Left cardiac atrium (tissue), 4 donors: ENCODE data around the gene CRHR1. TPM values are rescaled to one million over a fixed set of nuclear protein-coding genes. Genes with fewer than 3 reads are reported as not detected.

Source experiments
- ATAC-seq, 2 donors: fragments of 200-7000 bp; cut with Tn5 transposase; one replicate each; pipeline ENCODE4 v1.9.1; 2020; ENCODE audit warnings: mild to moderate bottlenecking in 2 of 2, moderate library complexity in 2 of 2
- DNase-seq: peaks from one replicate; pipeline ENCODE4 v3.0.0-alpha.2; 2020
- intact Hi-C, 2 donors: fragments of 100-400 bp; cut with DNase I; formaldehyde crosslinking; loops; one replicate each; pipeline versions ENCODE4 v1.14.1 to v1.15.1; 2022 to 2023
- total RNA-seq, 2 donors: library from RNA; stranded (reverse); fragmentation: NEBNext Ultra II Directional; extraction: Animal tissue kit (Norgen Biotek cat#: 25700); gene quantifications; one replicate each; pipeline ENCODE4 v1.2.1, GENCODE V29; 2021
- donor health status: DM: no; HTN: yes; CAD: no.
- donor health status: DM: no; HTN: yes; CAD: no; lungs with severe emphysema.
- donor health status: DM: yes; HTN: yes; CAD: no.
- donor health status: Dilated cardiomyopathy.

CRHR1 gene
- total RNA-seq, 2 donors from 2014 or later, result not detected

DNA sequence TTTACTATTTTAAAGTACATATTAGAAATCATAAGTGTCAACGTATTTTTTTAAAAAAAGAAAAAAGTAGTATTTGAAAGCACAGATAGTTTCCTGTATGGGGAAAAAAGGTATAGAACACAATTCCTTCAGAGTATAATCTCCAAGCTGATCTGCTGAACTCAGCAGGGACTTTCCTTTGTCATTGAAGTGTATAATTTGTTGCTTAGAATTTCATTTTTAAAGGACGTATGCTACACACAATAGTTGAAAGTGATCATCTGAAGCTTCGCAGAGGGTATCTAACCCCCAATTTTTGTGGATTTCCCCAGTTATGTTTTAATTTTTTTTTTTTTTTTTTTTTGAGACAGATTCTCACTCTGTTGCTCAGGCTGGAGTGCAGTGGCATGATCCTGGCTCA lies 90.0 kb downstream of the CRHR1 start:
- DNase-seq (no peak), ATAC-seq (no peak)
- intact Hi-C loops, result no loop called here

- ATAC-seq (no peak), DNase-seq (no peak)
- intact Hi-C loops, result no loop called here
Measured at GRCh38 chr17:45876539-45876938, 92.4 kb downstream of the CRHR1 start.

DNA sequence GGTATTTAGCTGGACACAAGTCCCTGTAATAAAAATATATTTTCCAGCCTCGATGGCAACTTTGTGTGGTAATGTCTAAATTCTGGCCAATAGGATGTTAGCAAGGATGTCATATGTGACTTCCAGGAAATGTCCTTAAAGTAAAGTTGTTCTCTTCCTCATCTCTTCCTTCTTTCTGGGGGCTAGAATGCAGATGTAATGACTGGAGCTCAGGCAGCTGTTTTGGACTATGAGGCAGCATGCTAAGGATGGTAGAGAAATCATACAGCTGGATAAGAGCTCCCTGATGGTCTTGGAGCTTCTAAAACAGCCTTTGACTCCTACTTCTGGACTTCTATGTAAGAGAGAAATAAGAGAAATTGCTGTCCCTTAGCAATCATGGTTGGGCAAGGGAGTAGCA lies 93.3 kb downstream of the CRHR1 start:
- intact Hi-C loops, result no loop called here
- DNase-seq (no peak), ATAC-seq (no peak)

DNA sequence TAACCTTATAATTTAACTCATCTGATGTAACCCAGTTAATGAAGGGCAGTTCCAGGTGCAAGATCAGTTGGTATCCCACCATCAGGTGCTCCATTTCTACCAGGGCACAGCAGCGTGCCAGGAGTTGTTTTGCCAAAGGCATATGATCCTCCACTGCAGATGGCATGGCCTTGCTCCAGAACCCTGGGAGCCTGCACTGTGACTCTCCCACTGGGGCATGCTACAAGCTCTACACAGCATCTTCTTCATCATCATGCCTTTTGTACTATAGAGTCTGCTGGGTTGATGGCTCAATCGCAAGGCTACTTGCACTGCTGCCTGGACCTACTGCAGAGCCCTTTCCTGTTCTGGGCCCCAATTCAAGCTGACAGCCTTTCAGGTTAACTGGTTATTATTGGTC lies 98.9 kb downstream of the CRHR1 start:
- ATAC-seq, result no peak
- intact Hi-C loops, result no loop called here
- no peak for DNase-seq

Other genes starting within 250 kb of the CRHR1 start
- not detected for gene SPPL2C, start 60.6 kb downstream of the CRHR1 start, total RNA-seq
- 10 to 100 TPM; 20.8 to 24.0 TPM for gene MAPT, start 110.2 kb downstream of the CRHR1 start, total RNA-seq
- gene STH, start 214.9 kb downstream of the CRHR1 start, total RNA-seq, result not detected